ENCODE measurements around the gene RER1. TPM values are rescaled to one million over a fixed set of nuclear protein-coding genes. Genes with fewer than 3 reads are reported as not detected.
A peak's percentile ranks its signal among the peaks of the same experiment; 100 is the strongest.

RER1 gene
- total and polyA plus RNA-seq, 5 donors from 2014 or later = 91.3 to 184 (median 164) TPM

GRCh38 chr1:2386636-2387611, 4.7 kb upstream of the RER1 start:
- Mint-ChIP-seq H3K4me3 (peak overlapping the region in 1 of 4 donors; percentile 38), H3K27me3 (no peaks in the 10 kb centered on the region), H3K4me1 (peaks cover 0 to 15% (median 2%) of the 10 kb centered on the region in 4 donors), H3K27ac (no peak overlapping the region), H3K9me3 (no peaks in the 10 kb centered on the region), H3K36me3 (no peaks in the 10 kb centered on the region)
- Histone ChIP-seq H3K36me3 (ENCODE audit: control insufficient read depth, insufficient read depth, low read length) (no peaks in the 10 kb centered on the region), H3K4me1 (ENCODE audit: control insufficient read depth, insufficient read depth, low read length, poor library complexity, severe bottlenecking) (peaks cover 13% of the 10 kb centered on the region), H3K27me3 (ENCODE audit: control insufficient read depth, insufficient read depth, low read length) (no peaks in the 10 kb centered on the region), H3K9me3 (ENCODE audit: control insufficient read depth in 2 of 2, low read length in 2 of 2) (no peaks in the 10 kb centered on the region), H3K4me3 (ENCODE audit: low read depth, low read length) (no peak overlapping the region), H3K27ac (ENCODE audit: insufficient read depth, low read length, poor library complexity, severe bottlenecking) (no peak overlapping the region)
- DNase-seq (no peak), ATAC-seq (ENCODE audit: low read depth in 2 of 2) (no peak)

- Histone ChIP-seq H3K27me3 (ENCODE audit: control insufficient read depth, insufficient read depth, low read length) (no peaks in the 10 kb centered on the region), H3K27ac (ENCODE audit: insufficient read depth, low read length, poor library complexity, severe bottlenecking) (no peak overlapping the region), H3K9me3 (ENCODE audit: control insufficient read depth in 2 of 2, low read length in 2 of 2) (no peaks in the 10 kb centered on the region), H3K36me3 (ENCODE audit: control insufficient read depth, insufficient read depth, low read length) (no peaks in the 10 kb centered on the region), H3K4me3 (ENCODE audit: low read depth, low read length) (no peak overlapping the region), H3K4me1 (ENCODE audit: control insufficient read depth, insufficient read depth, low read length, poor library complexity, severe bottlenecking) (peaks cover 20% of the 10 kb centered on the region)
- no peaks in the 10 kb centered on the region for H3K9me3 Mint-ChIP-seq
- DNase-seq (no peak), ATAC-seq (ENCODE audit: low read depth in 2 of 2) (no peak)
- H3K4me3 Mint-ChIP-seq = no peak overlapping the region
- no peak overlapping the region for H3K27ac Mint-ChIP-seq
- no peaks in the 10 kb centered on the region for H3K36me3 Mint-ChIP-seq
- H3K27me3 Mint-ChIP-seq = no peaks in the 10 kb centered on the region
- H3K4me1 Mint-ChIP-seq = peaks cover 0 to 26% (median 13%) of the 10 kb centered on the region in 4 donors
These were observed 3.4 kb upstream of the RER1 start for GRCh38 chr1:2388004-2388913.

GRCh38 chr1:2389644-2390043, 2.0 kb upstream of the RER1 start:
- H3K36me3 Mint-ChIP-seq = no peaks in the 10 kb centered on the region

GRCh38 chr1:2391931-2392509, 379 bp downstream of the RER1 start:
- H3K4me3 Mint-ChIP-seq = peak overlapping the region; percentile 92 to 95 (median 94)
- no peaks in the 10 kb centered on the region for H3K27me3 ChIP-seq (ENCODE audit: control insufficient read depth, insufficient read depth, low read length)
- ATAC-seq (ENCODE audit: low read depth in 2 of 2) (peak in 1 of 2 donors; percentile 2), DNase-seq (no peak)
- H3K27ac ChIP-seq (ENCODE audit: insufficient read depth, low read length, poor library complexity, severe bottlenecking) = peak overlapping the region; percentile 78
- peak overlapping the region; percentile 86 for H3K4me3 ChIP-seq (ENCODE audit: low read depth, low read length)
- no peaks in the 10 kb centered on the region for H3K9me3 ChIP-seq (ENCODE audit: control insufficient read depth in 2 of 2, low read length in 2 of 2)
- H3K4me1 ChIP-seq (ENCODE audit: control insufficient read depth, insufficient read depth, low read length, poor library complexity, severe bottlenecking) = peaks cover 32% of the 10 kb centered on the region
- peaks cover 30% of the 10 kb centered on the region for H3K36me3 ChIP-seq (ENCODE audit: control insufficient read depth, insufficient read depth, low read length)
- H3K27me3 Mint-ChIP-seq = no peaks in the 10 kb centered on the region
- peak overlapping the region; percentile 90 to 93 (median 91) for H3K27ac Mint-ChIP-seq
- H3K9me3 Mint-ChIP-seq = no peaks in the 10 kb centered on the region
- H3K36me3 Mint-ChIP-seq = peaks cover 6% of the 10 kb centered on the region
- peaks cover 0 to 50% (median 28%) of the 10 kb centered on the region in 4 donors for H3K4me1 Mint-ChIP-seq

More at GRCh38 chr1:2389644-2390043, 2.0 kb upstream of the RER1 start:
- no peak overlapping the region for H3K27ac Mint-ChIP-seq
- H3K9me3 ChIP-seq (ENCODE audit: control insufficient read depth in 2 of 2, low read length in 2 of 2) = no peaks in the 10 kb centered on the region
- H3K9me3 Mint-ChIP-seq = no peaks in the 10 kb centered on the region
- H3K4me3 ChIP-seq (ENCODE audit: low read depth, low read length) = no peak overlapping the region
- H3K27me3 ChIP-seq (ENCODE audit: control insufficient read depth, insufficient read depth, low read length) = no peaks in the 10 kb centered on the region
- H3K4me1 ChIP-seq (ENCODE audit: control insufficient read depth, insufficient read depth, low read length, poor library complexity, severe bottlenecking) = peaks cover 31% of the 10 kb centered on the region
- peak overlapping the region in 3 of 4 donors; percentile 64 to 84 (median 79) for H3K4me3 Mint-ChIP-seq
- no peak for DNase-seq
- H3K36me3 ChIP-seq (ENCODE audit: control insufficient read depth, insufficient read depth, low read length) = peaks cover 8% of the 10 kb centered on the region
- H3K27me3 Mint-ChIP-seq = no peaks in the 10 kb centered on the region
- peaks cover 0 to 36% (median 23%) of the 10 kb centered on the region in 4 donors for H3K4me1 Mint-ChIP-seq
- H3K27ac ChIP-seq (ENCODE audit: insufficient read depth, low read length, poor library complexity, severe bottlenecking) = no peak overlapping the region
- no peak for ATAC-seq (ENCODE audit: low read depth in 2 of 2)

- peak overlapping the region; percentile 86 for H3K4me3 ChIP-seq (ENCODE audit: low read depth, low read length)
- no peak for ATAC-seq (ENCODE audit: low read depth in 2 of 2)
- Mint-ChIP-seq H3K27ac (peak overlapping the region; percentile 90 to 93 (median 91)), H3K4me1 (peaks cover 0 to 53% (median 28%) of the 10 kb centered on the region in 4 donors), H3K36me3 (peaks cover 8% of the 10 kb centered on the region), H3K27me3 (no peaks in the 10 kb centered on the region), H3K9me3 (no peaks in the 10 kb centered on the region), H3K4me3 (peak overlapping the region; percentile 75 to 95 (median 92))
- no peaks in the 10 kb centered on the region for H3K9me3 ChIP-seq (ENCODE audit: control insufficient read depth in 2 of 2, low read length in 2 of 2)
- peaks cover 32% of the 10 kb centered on the region for H3K4me1 ChIP-seq (ENCODE audit: control insufficient read depth, insufficient read depth, low read length, poor library complexity, severe bottlenecking)
- peak overlapping the region; percentile 5 for H3K27ac ChIP-seq (ENCODE audit: insufficient read depth, low read length, poor library complexity, severe bottlenecking)
- peaks cover 36% of the 10 kb centered on the region for H3K36me3 ChIP-seq (ENCODE audit: control insufficient read depth, insufficient read depth, low read length)
- no peaks in the 10 kb centered on the region for H3K27me3 ChIP-seq (ENCODE audit: control insufficient read depth, insufficient read depth, low read length)
- DNase-seq = no peak
These were observed 1.0 kb downstream of the RER1 start for GRCh38 chr1:2392686-2393085.

GRCh38 chr1:2393471-2393877, 1.8 kb downstream of the RER1 start:
- Mint-ChIP-seq H3K27me3 (no peaks in the 10 kb centered on the region), H3K36me3 (peaks cover 8% of the 10 kb centered on the region), H3K4me3 (peak overlapping the region in 3 of 4 donors; percentile 75 to 92 (median 92)), H3K4me1 (peaks cover 0 to 53% (median 28%) of the 10 kb centered on the region in 4 donors), H3K27ac (peak overlapping the region in 2 of 3 donors; percentile 90 to 93), H3K9me3 (no peaks in the 10 kb centered on the region)
- Histone ChIP-seq H3K27me3 (ENCODE audit: control insufficient read depth, insufficient read depth, low read length) (no peaks in the 10 kb centered on the region), H3K4me1 (ENCODE audit: control insufficient read depth, insufficient read depth, low read length, poor library complexity, severe bottlenecking) (peaks cover 32% of the 10 kb centered on the region), H3K36me3 (ENCODE audit: control insufficient read depth, insufficient read depth, low read length) (peaks cover 41% of the 10 kb centered on the region), H3K27ac (ENCODE audit: insufficient read depth, low read length, poor library complexity, severe bottlenecking) (no peak overlapping the region), H3K4me3 (ENCODE audit: low read depth, low read length) (peak overlapping the region; percentile 86), H3K9me3 (ENCODE audit: control insufficient read depth in 2 of 2, low read length in 2 of 2) (no peaks in the 10 kb centered on the region)
- DNase-seq (no peak), ATAC-seq (ENCODE audit: low read depth in 2 of 2) (no peak)

GRCh38 chr1:2394220-2394619, 2.6 kb downstream of the RER1 start:
- ATAC-seq (ENCODE audit: low read depth in 2 of 2) = no peak

More at GRCh38 chr1:2394220-2394619, 2.6 kb downstream of the RER1 start:
- DNase-seq = no peak
- Histone ChIP-seq H3K27ac (ENCODE audit: insufficient read depth, low read length, poor library complexity, severe bottlenecking) (no peak overlapping the region), H3K27me3 (ENCODE audit: control insufficient read depth, insufficient read depth, low read length) (no peaks in the 10 kb centered on the region), H3K4me3 (ENCODE audit: low read depth, low read length) (no peak overlapping the region), H3K9me3 (ENCODE audit: control insufficient read depth in 2 of 2, low read length in 2 of 2) (no peaks in the 10 kb centered on the region), H3K4me1 (ENCODE audit: control insufficient read depth, insufficient read depth, low read length, poor library complexity, severe bottlenecking) (peaks cover 32% of the 10 kb centered on the region), H3K36me3 (ENCODE audit: control insufficient read depth, insufficient read depth, low read length) (peaks cover 47% of the 10 kb centered on the region)
- Mint-ChIP-seq H3K36me3 (peaks cover 11% of the 10 kb centered on the region), H3K9me3 (no peaks in the 10 kb centered on the region), H3K27me3 (no peaks in the 10 kb centered on the region), H3K27ac (peak overlapping the region; percentile 42 to 79 (median 52)), H3K4me1 (peaks cover 0 to 55% (median 29%) of the 10 kb centered on the region in 4 donors), H3K4me3 (peak overlapping the region in 2 of 4 donors; percentile 57 to 92)

All from CD4-positive, CD25-positive, alpha-beta regulatory T cell (primary cell).